Ishikawa (cell line): Measurements from ENCODE around the gene USP47.

Experiments used
- CEBPB ChIP-seq: IDR thresholded peaks from 2 replicates; pipeline ENCODE4 v1.6.1; 2012
- CREB1 ChIP-seq: IDR thresholded peaks from 2 replicates; pipeline ENCODE4 v1.6.1; 2012; ENCODE audit warnings: low read depth
- EGR1 ChIP-seq: IDR thresholded peaks from 2 replicates; pipeline ENCODE4 v1.6.1; 2012
- EP300 ChIP-seq: IDR thresholded peaks from 2 replicates; pipeline ENCODE4 v1.6.1; 2012; ENCODE audit warnings: borderline replicate concordance
- FOXM1 ChIP-seq: IDR thresholded peaks from 2 replicates; pipeline ENCODE4 v1.6.1; 2012; ENCODE audit warnings: low read depth, borderline replicate concordance
- MAX ChIP-seq: IDR thresholded peaks from 2 replicates; pipeline ENCODE4 v1.6.1; 2012
- NFIC ChIP-seq: IDR thresholded peaks from 2 replicates; pipeline ENCODE4 v1.6.1; 2012
- RAD21 ChIP-seq: IDR thresholded peaks from 2 replicates; pipeline ENCODE4 v1.6.1; 2012; ENCODE audit warnings: low read depth
- REST ChIP-seq: IDR thresholded peaks from 2 replicates; pipeline ENCODE4 v1.6.1; 2012; ENCODE audit warnings: low read depth, mild to moderate bottlenecking
- TAF1 ChIP-seq: IDR thresholded peaks from 2 replicates; pipeline ENCODE4 v1.6.1; 2012; ENCODE audit warnings: low read depth, mild to moderate bottlenecking
- TCF12 ChIP-seq: IDR thresholded peaks from 2 replicates; pipeline ENCODE4 v1.6.1; 2012; ENCODE audit warnings: low read depth
- TEAD4 ChIP-seq: IDR thresholded peaks from 2 replicates; pipeline ENCODE4 v1.6.1; 2012
- USF1 ChIP-seq: IDR thresholded peaks from 2 replicates; pipeline ENCODE4 v1.6.1; 2012
- YY1 ChIP-seq: IDR thresholded peaks from 2 replicates; pipeline ENCODE4 v1.6.1; 2012; ENCODE audit warnings: low read depth
- ZBTB7A ChIP-seq: IDR thresholded peaks from 2 replicates; pipeline ENCODE4 v1.6.1; 2012; ENCODE audit warnings: low read depth

Gene USP47

GRCh38 chr11:11985016-11985715, 143.4 kb downstream of the USP47 start:
- TF ChIP-seq EGR1: no peak
- TF ChIP-seq USF1: no peak
- no peak for TF ChIP-seq NFIC
- TF ChIP-seq FOXM1: no peak
- TF ChIP-seq TCF12: no peak
- TF ChIP-seq YY1: no peak
- TF ChIP-seq TEAD4: no peak
- TF ChIP-seq ZBTB7A: no peak
- no peak for TF ChIP-seq TAF1
- TF ChIP-seq MAX: no peak
- no peak for TF ChIP-seq CEBPB
- no peak for TF ChIP-seq CREB1
- TF ChIP-seq REST: no peak
- TF ChIP-seq EP300: no peak
- no peak for TF ChIP-seq RAD21

GRCh38 chr11:11985954-11986949, 144.5 kb downstream of the USP47 start:
- TF ChIP-seq MAX (no peak), FOXM1 (no peak), REST (no peak), TEAD4 (no peak)

GRCh38 chr11:11987503-11988022, 145.8 kb downstream of the USP47 start:
- no peak for TF ChIP-seq NFIC
- TF ChIP-seq MAX: peak; percentile 36; the same call in 1 of the 2 replicates

GRCh38 chr11:11988099-11988651, 146.4 kb downstream of the USP47 start:
- TF ChIP-seq CEBPB (no peak), TEAD4 (no peak), TAF1 (no peak), EP300 (no peak), USF1 (no peak), YY1 (no peak), REST (no peak), FOXM1 (no peak), MAX (no peak), ZBTB7A (no peak), TCF12 (no peak), NFIC (no peak), CREB1 (no peak), EGR1 (no peak), RAD21 (no peak)
